Ishikawa (cell line): ENCODE data around the gene CYSTM1.

ENCODE experiments used
- CEBPB ChIP-seq: IDR thresholded peaks from 2 replicates; pipeline ENCODE4 v1.6.1; 2012
- CREB1 ChIP-seq: IDR thresholded peaks from 2 replicates; pipeline ENCODE4 v1.6.1; 2012; ENCODE audit warnings: low read depth
- EGR1 ChIP-seq: IDR thresholded peaks from 2 replicates; pipeline ENCODE4 v1.6.1; 2012
- EP300 ChIP-seq: IDR thresholded peaks from 2 replicates; pipeline ENCODE4 v1.6.1; 2012; ENCODE audit warnings: borderline replicate concordance
- FOXM1 ChIP-seq: IDR thresholded peaks from 2 replicates; pipeline ENCODE4 v1.6.1; 2012; ENCODE audit warnings: low read depth, borderline replicate concordance
- MAX ChIP-seq: IDR thresholded peaks from 2 replicates; pipeline ENCODE4 v1.6.1; 2012
- NFIC ChIP-seq: IDR thresholded peaks from 2 replicates; pipeline ENCODE4 v1.6.1; 2012
- RAD21 ChIP-seq: IDR thresholded peaks from 2 replicates; pipeline ENCODE4 v1.6.1; 2012; ENCODE audit warnings: low read depth
- REST ChIP-seq: IDR thresholded peaks from 2 replicates; pipeline ENCODE4 v1.6.1; 2012; ENCODE audit warnings: low read depth, mild to moderate bottlenecking
- TAF1 ChIP-seq: IDR thresholded peaks from 2 replicates; pipeline ENCODE4 v1.6.1; 2012; ENCODE audit warnings: low read depth, mild to moderate bottlenecking
- TCF12 ChIP-seq: IDR thresholded peaks from 2 replicates; pipeline ENCODE4 v1.6.1; 2012; ENCODE audit warnings: low read depth
- TEAD4 ChIP-seq: IDR thresholded peaks from 2 replicates; pipeline ENCODE4 v1.6.1; 2012
- USF1 ChIP-seq: IDR thresholded peaks from 2 replicates; pipeline ENCODE4 v1.6.1; 2012
- YY1 ChIP-seq: IDR thresholded peaks from 2 replicates; pipeline ENCODE4 v1.6.1; 2012; ENCODE audit warnings: low read depth
- ZBTB7A ChIP-seq: IDR thresholded peaks from 2 replicates; pipeline ENCODE4 v1.6.1; 2012; ENCODE audit warnings: low read depth

Gene CYSTM1

GRCh38 chr5:140174465-140175366 is at the start of gene CYSTM1:
Gene CYSTM1 (plus strand): TSS chr5:140175188. CDS start chr5:140194466, 19,278 bp downstream.
- TF ChIP-seq RAD21, result no peak
- peak; percentile 60; the same call in 1 of the 2 replicates for TF ChIP-seq CEBPB
- TF ChIP-seq TAF1, result peak; percentile 73
- TF ChIP-seq ZBTB7A, result no peak
- peak; percentile 26; the same call in 1 of the 2 replicates for TF ChIP-seq YY1
- peak; percentile 80 for TF ChIP-seq USF1
- no peak for TF ChIP-seq EGR1
- TF ChIP-seq CREB1, result peak; percentile 81
- TF ChIP-seq MAX, result 0 out of 2 replicates have a peak, but pooled peaks have one; percentile 16
- TF ChIP-seq TCF12, result no peak
- TF ChIP-seq NFIC, result no peak
- no peak for TF ChIP-seq TEAD4

- TF ChIP-seq MAX (no peak), NFIC (no peak), EGR1 (no peak), CEBPB (no peak), TEAD4 (no peak), TCF12 (no peak)
Measured at GRCh38 chr5:140125637-140126036, 49.4 kb upstream of the CYSTM1 start, which contains the start of gene IGIP. Gene IGIP (plus strand): TSS chr5:140125937. CDS start chr5:140128477, 2,540 bp downstream.

- TF ChIP-seq USF1 (no peak), REST (no peak), NFIC (no peak), MAX (no peak), TAF1 (no peak), RAD21 (no peak), TCF12 (no peak), CEBPB (no peak), EP300 (no peak), YY1 (no peak), ZBTB7A (no peak), TEAD4 (no peak), CREB1 (no peak), EGR1 (no peak), FOXM1 (no peak)
Measured at GRCh38 chr5:140126315-140127012, 48.5 kb upstream of the CYSTM1 start.

- TF ChIP-seq YY1 (no peak), FOXM1 (no peak), RAD21 (no peak), USF1 (no peak), CEBPB (no peak), EP300 (no peak), NFIC (no peak), EGR1 (no peak), MAX (no peak), TCF12 (no peak), TAF1 (no peak), ZBTB7A (no peak), REST (no peak)
Measured at GRCh38 chr5:140128376-140128775, 46.6 kb upstream of the CYSTM1 start.
